GM18868 (cell line): ENCODE measurements around the gene TMEM87A.

ENCODE experiments used
- ATAC-seq: cut with Tn5 transposase; IDR thresholded peaks from one replicate; pipeline ENCODE4 v1.9.1; 2021; ENCODE audit warnings: mild to moderate bottlenecking, moderate library complexity; ENCODE audit not compliant: unreplicated experiment

TMEM87A gene

DNA sequence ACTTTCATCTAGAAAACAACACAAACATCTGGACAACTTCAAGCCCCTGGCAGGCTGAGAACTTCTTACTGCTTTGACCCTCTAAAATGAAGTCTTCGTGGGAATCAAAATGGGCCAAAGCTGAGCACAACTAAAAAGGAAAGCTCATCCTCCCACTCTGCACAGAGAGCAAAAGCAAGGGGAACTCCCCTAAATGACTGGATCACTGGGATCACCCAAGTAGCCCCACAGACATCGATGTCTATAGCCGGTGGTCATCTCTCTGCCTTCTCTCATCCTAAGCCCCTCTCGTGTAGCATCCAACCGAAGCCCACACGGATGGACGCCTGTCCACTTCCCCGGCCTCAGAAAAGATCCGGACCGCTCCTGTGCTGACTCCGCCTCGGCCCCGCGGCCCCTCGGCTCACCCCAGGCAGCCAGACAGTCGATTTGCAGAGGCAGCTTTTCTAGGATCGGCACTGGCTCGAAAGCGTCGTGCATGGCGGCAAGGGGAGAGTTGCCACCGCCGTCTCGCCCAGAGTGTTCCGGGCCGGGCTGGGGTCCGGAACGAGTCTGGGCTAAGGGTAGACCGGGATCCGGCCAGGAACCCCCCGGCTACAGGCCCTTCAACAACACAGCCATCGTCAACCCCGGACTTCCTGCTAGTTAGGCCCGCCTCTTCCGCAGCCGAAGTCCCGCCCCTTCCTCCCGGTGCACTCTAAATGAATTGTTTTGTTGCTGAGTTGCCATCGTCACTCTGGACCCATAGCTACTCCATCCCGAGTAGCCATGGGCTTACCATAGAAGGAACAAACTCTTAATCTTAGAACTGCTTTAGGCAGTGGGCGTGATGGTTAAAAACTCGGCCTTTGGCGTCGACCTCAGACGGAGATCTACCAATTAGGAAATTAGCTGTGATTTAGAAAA lies 65.3 kb downstream of the TMEM87A start, which contains the start of gene VPS39:
VPS39 (minus strand) TSS at position 631 of the 906 bp plus-strand sequence; CDS start at position 480, 151 bp downstream.
- ATAC-seq, result peak; percentile 98

DNA sequence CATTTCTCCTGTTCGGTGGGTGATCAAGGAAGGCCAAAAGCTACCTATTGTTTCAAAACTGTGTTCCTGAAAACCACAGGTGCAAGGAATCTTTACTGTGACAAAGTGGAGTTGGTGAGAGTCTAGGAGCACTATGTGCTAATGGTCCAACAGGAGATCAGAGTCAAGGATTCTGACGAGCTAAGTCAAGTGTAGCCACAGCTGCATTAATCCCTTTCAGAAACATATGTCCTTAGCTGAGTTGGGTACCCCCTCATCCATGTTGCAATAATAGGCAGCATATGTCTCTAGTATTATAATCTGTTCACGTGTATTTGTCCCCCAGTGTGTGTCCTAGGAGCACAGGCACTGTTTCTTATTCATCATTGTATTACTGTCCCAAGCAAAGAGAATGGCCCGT lies 66.8 kb downstream of the TMEM87A start:
- no peak for ATAC-seq

DNA sequence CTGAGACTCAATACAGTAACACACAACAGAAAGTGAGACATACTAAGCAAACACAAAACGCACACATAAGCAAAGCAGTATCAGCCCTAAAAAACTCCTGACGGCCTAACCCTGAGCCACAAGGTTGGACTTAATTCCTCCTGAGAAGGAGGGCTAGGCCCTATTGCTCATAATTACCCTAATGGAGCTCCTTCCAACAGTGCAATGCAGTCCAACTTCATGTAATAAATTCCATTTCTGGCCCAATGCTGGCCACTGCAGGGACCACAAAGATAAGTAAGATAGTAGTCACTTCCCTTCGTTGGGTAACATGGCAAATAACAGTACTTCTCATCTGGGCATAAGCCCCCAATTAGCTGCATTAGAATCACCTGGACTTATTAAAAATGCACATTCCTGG lies 69.3 kb downstream of the TMEM87A start:
- ATAC-seq, result no peak

DNA sequence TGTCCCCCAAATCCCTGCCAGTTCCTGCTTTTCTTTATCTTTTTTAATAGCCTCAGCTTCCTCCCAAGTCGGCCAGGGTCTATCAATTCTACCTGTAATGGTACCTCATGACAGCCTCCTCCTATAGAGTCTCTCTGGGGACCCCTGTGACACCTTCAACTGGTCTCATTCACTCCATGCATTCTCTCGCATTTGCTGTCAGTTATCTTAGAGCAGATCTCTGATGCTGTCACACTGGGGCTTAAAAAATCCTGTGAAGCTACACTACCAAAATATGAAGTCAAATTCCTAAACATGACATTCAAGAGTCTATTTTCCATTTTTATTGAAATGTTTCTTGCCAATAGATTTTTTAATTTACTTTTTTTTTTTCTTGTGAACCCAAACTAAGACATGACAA lies 70.6 kb downstream of the TMEM87A start:
- no peak for ATAC-seq

DNA sequence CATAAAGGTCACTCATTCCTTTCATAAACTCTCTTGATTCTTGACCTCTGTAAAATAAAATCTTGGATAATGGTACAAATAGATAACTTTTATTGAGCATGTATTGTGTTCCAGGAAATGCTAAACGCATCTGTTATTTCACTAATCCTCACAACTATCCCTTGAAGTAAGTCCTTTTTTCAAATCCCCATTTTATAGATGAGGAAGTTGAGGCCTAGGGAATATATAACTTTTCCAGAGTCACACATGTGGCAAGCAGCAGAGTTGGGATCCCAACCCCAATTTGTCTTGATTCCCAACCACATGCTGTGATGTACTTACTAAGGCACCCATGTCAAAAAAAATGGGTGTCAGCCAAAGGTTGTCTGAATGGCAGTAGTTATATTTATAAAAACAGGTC lies 71.4 kb downstream of the TMEM87A start:
- ATAC-seq, result no peak

DNA sequence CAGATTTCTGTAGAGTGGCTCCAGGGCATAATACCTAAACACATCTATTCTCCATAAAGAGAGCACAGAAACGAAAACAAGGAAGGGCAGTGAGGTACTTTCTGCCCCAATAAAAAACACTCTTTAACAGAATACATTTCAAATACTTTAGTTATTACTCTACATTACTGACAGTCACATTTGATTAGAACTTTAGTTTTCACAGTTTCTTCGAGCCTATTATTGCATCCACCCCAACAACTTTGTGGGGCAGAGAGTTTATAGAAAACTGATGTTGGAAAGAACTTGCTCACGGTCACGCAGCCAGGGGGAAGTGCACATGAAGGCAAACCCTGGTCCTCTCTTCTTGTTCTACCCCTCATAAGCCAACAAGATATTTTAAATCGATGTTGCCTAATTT lies 74.1 kb downstream of the TMEM87A start:
- no peak for ATAC-seq

DNA sequence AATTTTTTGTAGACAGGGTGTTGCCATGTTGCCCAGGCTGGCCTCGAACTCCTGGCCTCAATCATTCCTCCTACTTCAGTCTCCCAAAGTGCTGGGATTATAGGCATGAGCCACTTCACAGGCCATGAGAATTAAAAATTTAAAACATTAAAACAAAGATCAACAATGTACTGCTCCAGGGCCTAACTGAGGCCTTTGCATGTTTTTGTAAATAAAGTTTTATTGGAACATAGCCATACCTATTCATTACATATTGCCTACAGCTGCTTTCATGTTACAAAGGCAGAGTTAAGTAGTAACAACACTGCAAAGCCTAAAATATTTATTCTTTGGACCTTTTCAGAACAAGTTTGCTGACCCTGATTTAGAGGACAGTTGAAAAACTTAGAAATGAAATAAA lies 74.7 kb downstream of the TMEM87A start:
- ATAC-seq, result no peak

DNA sequence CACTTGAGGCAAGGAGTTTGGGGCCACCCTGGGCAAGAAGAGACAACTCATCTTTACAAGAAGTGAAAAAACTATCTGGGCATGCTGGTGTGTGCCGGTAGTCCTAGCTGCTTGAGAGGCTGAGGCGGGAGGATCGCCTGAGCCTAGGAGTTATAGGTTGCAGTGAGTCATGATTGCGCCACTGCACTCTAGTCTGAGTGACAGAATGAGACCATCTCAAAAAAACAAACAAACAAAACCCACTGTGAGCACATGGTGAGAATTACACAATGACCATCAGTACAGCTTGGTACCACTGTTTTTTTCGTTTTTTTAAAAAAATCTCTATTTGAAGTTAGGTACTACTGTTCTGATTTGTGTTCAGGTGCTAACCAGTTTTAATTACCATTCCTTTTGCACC lies 78.7 kb downstream of the TMEM87A start:
- no peak for ATAC-seq

DNA sequence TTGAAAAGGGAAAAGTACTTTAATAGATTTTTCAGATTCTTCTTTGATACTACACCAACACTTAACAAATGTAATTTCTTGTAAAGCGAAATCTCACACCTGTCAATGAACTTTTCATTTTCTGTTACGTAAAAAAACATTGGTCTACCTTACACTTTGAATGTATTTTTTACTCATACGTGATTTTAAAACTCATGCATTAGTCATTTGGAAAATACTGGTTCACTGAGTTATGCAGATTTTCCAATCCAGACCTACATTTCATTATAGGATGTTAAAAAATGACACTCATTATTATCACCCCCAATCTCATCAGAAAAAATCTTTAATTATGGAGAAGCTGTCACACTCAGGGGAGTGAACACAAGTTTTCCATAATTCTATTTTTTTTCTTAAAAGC lies 79.8 kb downstream of the TMEM87A start:
- ATAC-seq, result no peak

DNA sequence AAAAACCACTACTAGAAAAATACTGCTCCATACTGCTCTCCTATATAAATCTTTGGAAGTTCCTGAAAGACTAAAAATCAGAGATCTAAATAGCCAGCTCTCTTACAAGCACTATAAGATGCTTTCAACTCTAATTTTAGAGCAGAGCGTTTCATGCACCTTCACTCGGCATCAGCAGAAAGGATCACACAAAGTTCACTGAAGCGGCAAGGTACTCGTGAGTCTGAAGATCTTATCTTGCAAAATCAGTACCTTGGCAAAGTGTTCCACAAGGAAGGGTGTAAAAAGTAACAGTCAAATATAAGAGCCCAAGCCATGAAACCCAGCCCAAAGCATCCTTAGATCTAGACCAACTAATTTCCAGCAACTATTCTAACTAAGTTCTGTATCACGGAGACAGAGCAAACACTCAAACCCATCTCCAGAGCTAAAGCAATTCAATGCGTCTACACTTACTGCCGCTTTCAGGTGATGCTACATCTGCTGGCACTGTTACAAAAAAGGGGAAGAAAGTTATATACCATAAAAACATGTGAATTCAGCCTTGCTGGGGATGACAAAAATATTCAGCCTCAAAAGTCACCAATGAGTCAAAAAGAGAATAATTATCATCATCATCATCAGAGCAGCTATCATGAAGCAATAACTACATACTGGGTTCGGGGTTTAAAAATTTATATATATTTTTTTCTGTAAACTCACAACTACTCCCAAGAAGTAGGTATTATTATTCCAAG lies 81.5 kb downstream of the TMEM87A start:
- peak; percentile 54 for ATAC-seq

DNA sequence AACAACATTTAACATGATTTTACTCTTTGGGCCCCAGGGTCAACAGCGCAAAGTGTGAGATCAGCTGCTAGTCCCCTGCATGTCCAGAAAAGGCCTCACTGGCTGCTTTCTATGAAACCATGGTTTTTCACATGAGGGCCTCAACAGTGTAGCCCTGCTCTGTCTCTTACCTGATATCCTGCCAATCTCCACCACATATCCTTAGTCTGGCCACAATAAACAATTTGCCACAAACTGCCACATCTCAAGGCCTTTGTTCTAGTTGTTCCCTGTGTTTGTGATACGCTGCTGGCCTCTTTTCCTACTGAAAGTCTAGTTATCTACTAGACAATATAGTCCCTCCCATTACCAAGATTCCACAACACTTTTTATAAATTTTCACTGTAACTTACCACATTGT lies 82.9 kb downstream of the TMEM87A start:
- no peak for ATAC-seq

DNA sequence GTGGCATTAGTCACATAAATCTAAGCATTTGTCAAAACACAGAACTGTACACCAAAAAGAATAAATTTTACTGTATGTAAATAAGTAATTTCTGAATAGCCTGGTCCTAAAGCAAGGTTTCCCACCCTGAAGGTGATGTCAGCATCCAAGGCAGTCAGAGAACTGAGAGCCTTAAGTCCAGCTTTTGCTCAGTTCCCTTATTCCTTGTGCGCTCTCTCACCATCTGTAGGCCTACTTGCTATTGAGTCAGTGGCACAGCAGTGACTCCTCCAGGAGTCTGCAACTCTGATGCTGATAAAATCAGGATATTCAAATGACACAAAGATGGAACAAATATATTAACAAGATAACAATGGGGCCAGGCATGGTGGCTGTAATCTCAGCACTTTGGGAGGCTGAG lies 87.4 kb downstream of the TMEM87A start:
- no peak for ATAC-seq

DNA sequence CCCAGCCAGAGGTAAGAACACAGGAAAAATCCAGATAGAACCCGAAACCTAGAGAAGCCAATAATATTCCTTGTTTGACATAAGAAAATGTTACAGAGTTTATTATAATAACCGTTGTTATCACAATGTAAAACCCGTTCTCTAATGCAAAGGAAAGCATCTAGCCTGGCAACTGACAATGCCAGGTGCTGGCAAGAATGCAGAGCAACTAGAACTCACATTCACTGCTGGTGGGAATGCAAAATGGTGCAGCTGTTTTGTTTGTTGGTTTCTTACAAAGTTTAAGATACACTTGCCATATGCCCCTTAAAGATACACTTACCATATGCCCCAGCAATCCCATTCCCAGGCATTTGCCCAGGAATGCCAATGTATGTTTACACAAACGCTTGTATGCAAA lies 88.5 kb downstream of the TMEM87A start:
- ATAC-seq, result no peak

DNA sequence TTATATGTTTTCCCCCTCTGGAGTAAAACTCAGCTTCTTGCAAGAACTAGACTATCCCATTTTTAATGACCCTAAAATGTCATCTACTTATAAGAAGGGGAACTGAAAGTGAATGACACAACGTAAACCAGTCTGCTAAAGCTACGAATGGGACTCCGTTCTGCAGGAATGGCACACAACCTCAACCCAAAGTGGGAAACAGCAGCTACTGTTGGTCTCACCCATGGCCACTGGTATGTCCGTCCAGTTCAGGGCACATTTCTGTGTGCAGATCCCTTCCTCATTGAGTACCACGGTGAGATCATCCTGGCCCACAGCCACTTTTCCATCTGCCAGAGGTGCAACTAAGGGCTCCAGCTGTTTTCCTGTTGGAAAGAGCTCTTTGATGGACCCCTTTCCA lies 88.9 kb downstream of the TMEM87A start:
- no peak for ATAC-seq

DNA sequence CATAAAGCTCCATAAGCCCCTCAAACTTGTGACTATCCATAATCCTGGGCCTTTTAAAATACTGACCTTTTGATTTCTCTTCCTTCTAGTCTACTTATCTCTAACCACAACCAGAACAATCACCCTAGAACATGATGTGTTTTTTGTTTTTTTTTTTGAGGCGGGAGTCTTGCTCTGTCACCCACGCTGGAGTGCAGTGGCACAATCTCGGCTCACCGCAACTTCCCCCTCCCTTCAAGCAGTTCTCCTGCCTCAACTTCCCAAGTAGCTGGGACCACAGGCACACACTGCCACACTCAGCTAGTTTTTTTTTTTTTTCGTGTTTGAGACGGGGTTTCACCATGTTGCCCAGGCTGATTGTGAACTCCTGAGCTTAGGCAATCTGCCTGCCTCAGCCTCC lies 90.3 kb downstream of the TMEM87A start:
- ATAC-seq, result no peak

DNA sequence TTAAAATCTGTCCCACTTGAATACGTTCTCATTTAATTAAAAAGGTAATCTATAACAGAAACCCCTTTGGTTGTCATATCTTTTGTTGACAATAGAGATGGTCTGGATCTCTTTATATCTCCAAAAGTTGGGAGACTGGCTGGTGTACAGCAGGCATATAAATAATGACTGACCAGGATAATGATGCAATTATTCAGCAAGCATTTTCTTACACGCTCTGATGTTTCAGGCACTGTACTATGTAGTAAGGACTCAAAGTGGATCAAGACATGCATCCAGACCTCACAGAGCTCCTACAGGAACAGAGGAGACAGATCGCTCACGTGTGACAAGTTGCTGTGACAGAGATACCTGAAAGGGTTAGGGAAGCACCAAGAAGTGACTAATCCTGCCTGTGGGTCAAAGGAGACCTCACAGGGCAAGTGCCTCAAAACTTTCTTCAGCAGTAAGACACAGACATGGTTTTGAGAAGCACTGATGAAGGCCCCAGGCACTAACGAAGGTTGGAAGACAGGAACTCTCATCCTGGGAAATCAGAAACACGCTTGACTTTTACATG lies 90.8 kb downstream of the TMEM87A start:
- ATAC-seq, result no peak

DNA sequence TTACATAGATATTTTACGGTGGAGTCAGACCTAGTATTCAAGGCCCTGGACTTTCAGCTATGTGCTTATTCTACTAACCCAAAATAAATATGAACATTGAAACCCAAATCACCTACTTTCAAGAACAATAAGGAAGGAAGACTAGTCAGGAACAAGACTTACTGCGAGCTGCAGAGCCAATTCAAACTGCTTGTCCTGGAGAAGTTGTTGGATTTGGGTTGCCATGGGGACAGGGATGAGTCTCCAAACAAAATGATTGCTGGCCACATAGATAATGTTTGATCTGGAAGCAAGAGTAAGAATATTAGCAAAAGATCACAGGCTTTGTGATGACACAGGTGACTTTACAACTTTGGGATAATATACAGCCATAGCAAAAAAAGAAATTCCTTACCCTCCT lies 95.2 kb downstream of the TMEM87A start:
- no peak for ATAC-seq

DNA sequence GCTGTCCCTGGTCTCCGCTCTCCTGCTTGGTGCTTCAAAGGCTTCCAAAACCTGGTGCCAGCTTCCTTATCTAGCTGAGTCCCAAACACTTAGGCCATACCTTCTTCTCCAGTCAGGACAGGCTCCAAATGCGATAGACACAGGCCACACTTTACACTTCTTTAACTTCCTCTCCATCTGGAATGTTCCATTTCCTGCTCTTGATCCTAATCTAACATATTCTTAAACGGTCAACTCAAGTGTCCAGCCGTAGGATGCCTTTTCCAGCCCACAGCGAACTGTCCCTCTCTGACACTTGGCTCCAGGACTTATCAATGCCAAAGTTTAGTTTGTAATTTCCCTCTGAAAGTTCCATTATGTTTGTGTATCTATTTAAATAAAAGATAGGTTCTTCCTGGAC lies 97.6 kb downstream of the TMEM87A start:
- no peak for ATAC-seq

DNA sequence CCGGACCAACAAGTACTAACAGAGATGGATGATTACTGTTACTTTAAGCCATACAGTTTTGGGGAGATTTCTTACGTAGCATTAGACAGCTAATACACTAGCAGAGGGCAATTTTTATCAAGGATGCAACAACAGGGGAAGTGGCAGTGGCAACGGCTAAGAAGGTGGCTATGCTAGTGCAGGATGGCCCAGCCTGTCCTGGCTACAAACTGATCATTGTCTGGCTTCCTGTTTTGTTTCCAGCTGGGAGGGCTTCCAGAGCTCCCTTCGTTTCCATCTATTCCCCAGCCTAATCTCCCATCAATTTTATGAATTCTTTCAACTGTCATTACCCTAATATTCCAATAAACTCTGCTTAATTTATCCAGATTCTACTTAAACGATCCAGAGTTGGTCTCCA lies 100.8 kb downstream of the TMEM87A start:
- no peak for ATAC-seq

DNA sequence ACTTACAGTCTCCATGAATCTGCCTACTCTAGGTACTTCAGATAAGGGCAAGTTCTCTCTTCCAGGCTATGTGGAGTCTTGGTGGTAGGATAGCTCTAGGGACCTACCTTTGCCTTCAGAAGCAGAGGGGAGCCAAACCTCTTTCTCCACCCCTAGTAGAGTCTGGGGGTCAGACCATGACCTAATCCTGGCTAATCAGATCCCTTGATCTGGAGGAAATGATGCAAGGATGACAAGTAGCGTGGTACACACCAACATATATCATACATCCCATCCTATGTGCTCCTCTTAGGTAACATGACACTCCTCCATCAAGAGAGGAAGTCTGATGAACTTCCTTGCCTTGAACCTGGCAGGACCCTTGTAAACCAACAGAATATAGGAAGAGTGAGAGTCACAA lies 101.4 kb downstream of the TMEM87A start:
- ATAC-seq, result no peak

DNA sequence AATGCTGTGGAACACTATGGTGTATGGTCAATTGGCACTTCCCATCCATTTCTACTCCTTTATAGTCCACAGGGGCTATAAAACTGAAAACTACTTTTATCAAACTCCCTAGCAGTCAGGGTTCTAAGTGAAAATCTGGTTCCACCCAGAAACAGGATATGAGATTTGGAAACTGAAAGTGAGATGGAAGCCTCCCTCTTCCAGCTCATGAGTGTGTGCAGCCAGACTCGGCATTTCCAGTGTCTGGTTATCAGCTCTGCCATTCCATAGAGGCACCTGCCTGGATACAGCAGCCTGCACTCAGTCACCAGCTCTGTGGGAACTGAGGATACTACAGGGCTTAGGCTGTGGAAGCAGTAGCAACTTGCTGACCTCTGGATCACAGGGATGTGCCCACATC lies 102.1 kb downstream of the TMEM87A start:
- ATAC-seq, result no peak
